DOHH2 (cell line): ENCODE results near the gene PPIB.

Experiments
- H3F3A ChIP-seq: fragments of 200-600 bp; sonication (generic), shearing (Covaris generic); 2 replicates; pipeline ENCODE4 v1.6.0; 2016; ENCODE audit warnings: antibody characterized with exemption, mild to moderate bottlenecking; ENCODE audit not compliant: control insufficient read depth, insufficient read depth
- H3K27ac ChIP-seq: fragments of 200-600 bp; sonication (generic); 2 replicates; pipeline ENCODE4 v1.5.1; 2014; ENCODE audit warnings: low read depth, mild to moderate bottlenecking, low read length, moderate library complexity
- H3K27me3 ChIP-seq: fragments of 200-600 bp; sonication (generic); 2 replicates; pipeline ENCODE4 v1.6.1; 2014; ENCODE audit warnings: mild to moderate bottlenecking, low read length, mixed read lengths; ENCODE audit not compliant: control insufficient read depth
- H3K36me3 ChIP-seq: fragments of 200-600 bp; sonication (generic); 2 replicates; pipeline ENCODE4 v1.6.1; 2014; ENCODE audit warnings: mild to moderate bottlenecking, low read length, moderate library complexity, mixed read lengths; ENCODE audit not compliant: control insufficient read depth
- H3K4me1 ChIP-seq: fragments of 200-600 bp; sonication (generic); 2 replicates; pipeline ENCODE4 v1.6.1; 2014; ENCODE audit warnings: mild to moderate bottlenecking, low read length, mixed read lengths; ENCODE audit not compliant: control insufficient read depth
- H3K4me2 ChIP-seq: fragments of 200-600 bp; sonication (generic); 2 replicates; pipeline ENCODE4 v1.6.0; 2014; ENCODE audit warnings: mild to moderate bottlenecking, low read length, moderate library complexity
- H3K4me3 ChIP-seq: fragments of 200-600 bp; sonication (generic); 2 replicates; pipeline ENCODE4 v1.5.1; 2014; ENCODE audit warnings: mild to moderate bottlenecking, low read length, mixed read lengths
- H3K79me2 ChIP-seq: fragments of 200-600 bp; sonication (generic); 2 replicates; pipeline ENCODE4 v1.6.1; 2014; ENCODE audit warnings: mild to moderate bottlenecking, low read length, mixed read lengths; ENCODE audit not compliant: control insufficient read depth
- H3K9me2 ChIP-seq: fragments of 200-600 bp; sonication (generic); replicated peaks from 2 replicates; pipeline ENCODE4 v1.6.1; 2014; ENCODE audit warnings: mild to moderate bottlenecking, low read length, mixed read lengths; ENCODE audit not compliant: control insufficient read depth
- H3K9me3 ChIP-seq: fragments of 200-600 bp; sonication (generic); 2 replicates; pipeline ENCODE4 v1.6.1; 2014; ENCODE audit warnings: antibody characterized with exemption, low read length, mixed read lengths; ENCODE audit not compliant: control insufficient read depth, insufficient read depth
- H4K20me1 ChIP-seq: fragments of 200-600 bp; sonication (generic); 2 replicates; pipeline ENCODE4 v1.6.0; 2014; ENCODE audit warnings: low read depth, mild to moderate bottlenecking, antibody characterized with exemption, low read length, moderate library complexity; ENCODE audit not compliant: control insufficient read depth, insufficient read depth
- CTCF ChIP-seq: fragments of 200-600 bp; sonication (generic); IDR thresholded peaks from one replicate; pipeline ENCODE4 v1.5.1; 2014; ENCODE audit warnings: antibody characterized with exemption, mild to moderate bottlenecking, low read depth, low read length; ENCODE audit not compliant: poor library complexity, severe bottlenecking
- EZH2phosphoT487 ChIP-seq: fragments of 200-600 bp; sonication (generic); IDR thresholded peaks from 2 replicates; pipeline ENCODE4 v1.6.1; 2017; ENCODE audit warnings: borderline replicate concordance, mild to moderate bottlenecking, antibody characterized with exemption, low read length, moderate library complexity, mixed read lengths

The PPIB gene

DNA sequence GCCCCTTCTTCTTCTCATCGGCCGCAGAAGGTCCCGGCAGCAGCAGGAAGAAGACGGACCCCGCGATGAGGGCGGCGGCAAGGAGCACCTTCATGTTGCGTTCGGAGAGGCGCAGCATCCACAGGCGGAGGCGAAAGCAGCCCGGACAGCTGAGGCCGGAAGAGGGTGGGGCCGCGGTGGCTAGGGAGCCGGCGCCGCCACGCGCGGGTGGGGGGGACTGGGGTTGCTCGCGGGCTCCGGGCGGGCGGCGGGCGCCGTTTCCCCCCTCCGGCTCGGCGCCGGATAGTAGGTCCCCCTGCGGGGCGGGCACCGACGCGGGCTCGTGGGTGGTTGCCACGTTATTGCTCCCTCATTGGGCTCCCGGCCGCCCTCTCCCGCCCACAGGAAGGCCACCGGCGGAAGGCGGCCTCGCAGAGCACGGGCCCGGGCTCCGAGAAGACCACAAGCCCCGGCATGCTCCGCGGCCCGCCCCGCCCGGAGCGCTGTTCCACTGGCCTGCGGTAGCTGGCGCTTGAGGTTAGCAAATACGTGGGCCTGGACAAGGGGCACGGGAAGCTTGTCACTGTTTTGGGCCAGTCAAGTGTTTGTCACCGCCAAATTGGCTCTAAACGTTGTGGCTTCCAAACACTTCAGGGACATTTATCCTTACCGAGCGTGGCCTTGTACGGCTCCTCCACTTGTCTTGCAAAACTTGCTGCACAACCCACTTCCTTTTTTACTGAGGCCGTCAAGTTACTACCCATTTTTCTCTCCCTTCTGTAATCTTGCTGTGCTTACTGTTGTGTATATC is at the start of gene PPIB:
Gene PPIB, minus strand, starts transcription at position 154 of the 790 bp plus-strand sequence. Its CDS starts 36 bp downstream, at position 118.
- peaks cover 3% of the 10 kb centered on the region; the same call in 1 of the 2 replicates for H4K20me1 ChIP-seq
- H3K27me3 ChIP-seq, result no peaks in the 10 kb centered on the region
- H3K9me3 ChIP-seq, result no peaks in the 10 kb centered on the region
- H3K4me3 ChIP-seq, result peak within 1 kb of the TSS; percentile 96
- TF ChIP-seq CTCF, result peak; percentile 52
- no peak for TF ChIP-seq EZH2phosphoT487
- peak within 1 kb of the TSS; percentile 59 for H3K27ac ChIP-seq
- peaks cover 37% of the 10 kb centered on the region for H3K79me2 ChIP-seq
- peaks cover 36% of the 10 kb centered on the region for H3K4me1 ChIP-seq
- peaks cover 17% of the 10 kb centered on the region; the same call in 1 of the 2 replicates for H3F3A ChIP-seq
- peak within 1 kb of the TSS; percentile 90 for H3K4me2 ChIP-seq
- H3K9me2 ChIP-seq, result no peaks in the 10 kb centered on the region
- H3K36me3 ChIP-seq, result peaks cover 34% of the 10 kb centered on the region

GRCh38 chr15:64211696-64212095 is 48.9 kb upstream of the PPIB start:
- H3K9me2 ChIP-seq, result no peaks in the 10 kb centered on the region
- no peaks in the 10 kb centered on the region for H3K9me3 ChIP-seq
- H3K36me3 ChIP-seq, result peaks cover 6% of the 10 kb centered on the region
- 0 out of 2 replicates have a peak, but pooled peaks cover 3% of the 10 kb centered on the region for H3F3A ChIP-seq
- TF ChIP-seq EZH2phosphoT487 (no peak), CTCF (no peak)
- no peak overlapping the region for H3K4me3 ChIP-seq
- no peak overlapping the region for H3K4me2 ChIP-seq
- H3K4me1 ChIP-seq, result peaks cover 7% of the 10 kb centered on the region
- no peaks in the 10 kb centered on the region for H3K79me2 ChIP-seq
- no peaks in the 10 kb centered on the region for H3K27me3 ChIP-seq
- no peak overlapping the region for H3K27ac ChIP-seq
- no peaks in the 10 kb centered on the region for H4K20me1 ChIP-seq

DNA sequence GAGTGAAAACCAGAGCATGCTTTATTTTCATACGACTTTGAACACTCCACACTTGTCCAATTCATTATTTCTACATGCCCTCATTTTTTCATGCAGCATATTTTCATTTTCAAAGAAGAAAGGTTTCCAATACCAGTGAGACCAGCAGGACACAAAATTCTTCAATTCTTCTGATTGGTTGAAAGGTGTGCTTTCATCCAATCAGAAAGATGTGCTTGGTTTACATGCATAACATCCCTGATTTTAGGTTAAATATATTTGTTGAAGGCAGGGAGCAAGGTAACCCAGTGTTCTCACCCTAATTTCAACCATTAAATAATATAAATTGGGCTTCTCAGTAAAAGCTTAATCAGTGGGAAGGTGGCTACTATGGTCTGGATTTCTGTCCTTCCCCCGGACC is 47.5 kb upstream of the PPIB start:
- Histone ChIP-seq H3K9me3 (no peaks in the 10 kb centered on the region), H3K36me3 (peaks cover 6% of the 10 kb centered on the region), H3K4me2 (no peak overlapping the region), H4K20me1 (no peaks in the 10 kb centered on the region), H3K4me1 (peaks cover 7% of the 10 kb centered on the region), H3K27me3 (no peaks in the 10 kb centered on the region), H3K9me2 (no peaks in the 10 kb centered on the region), H3K4me3 (no peak overlapping the region), H3K79me2 (no peaks in the 10 kb centered on the region), H3F3A (0 out of 2 replicates have a peak, but pooled peaks cover 3% of the 10 kb centered on the region), H3K27ac (no peak overlapping the region)
- TF ChIP-seq EZH2phosphoT487, result no peak
- no peak for TF ChIP-seq CTCF
